NCI-H748 treated with DMSO at 0.1 percent for 48 hours (cell line): ENCODE data around the gene SPRR2A.
"Not testable (repeated sequence)": the region's sequence is repeated elsewhere in the genome, so short reads cannot be mapped to it uniquely, and the experiment has no call there.

Experiments
- DNase-seq: peaks from one replicate; lab custom pipeline; 2025; lab: John Stamatoyannopoulos, UW

Gene SPRR2A

GRCh38 chr1:153024413-153024812, 32.9 kb downstream of the SPRR2A start:
- no peak for DNase-seq

- no peak for DNase-seq
These were observed 34.2 kb downstream of the SPRR2A start for GRCh38 chr1:153023109-153023508.

- not testable (repeated sequence) for DNase-seq
These were observed 35.0 kb downstream of the SPRR2A start for GRCh38 chr1:153022340-153022739.

GRCh38 chr1:153021829-153022228, 35.5 kb downstream of the SPRR2A start:
- DNase-seq = not testable (repeated sequence)

- not testable (repeated sequence) for DNase-seq
These were observed 46.0 kb downstream of the SPRR2A start for GRCh38 chr1:153011235-153011758.
